ENCODE results near the gene ANAPC15. TPM values are rescaled to one million over a fixed set of nuclear protein-coding genes. Genes with fewer than 3 reads are reported as not detected.

Gene ANAPC15
- total RNA-seq, 1 donor: 21.7 TPM

DNA sequence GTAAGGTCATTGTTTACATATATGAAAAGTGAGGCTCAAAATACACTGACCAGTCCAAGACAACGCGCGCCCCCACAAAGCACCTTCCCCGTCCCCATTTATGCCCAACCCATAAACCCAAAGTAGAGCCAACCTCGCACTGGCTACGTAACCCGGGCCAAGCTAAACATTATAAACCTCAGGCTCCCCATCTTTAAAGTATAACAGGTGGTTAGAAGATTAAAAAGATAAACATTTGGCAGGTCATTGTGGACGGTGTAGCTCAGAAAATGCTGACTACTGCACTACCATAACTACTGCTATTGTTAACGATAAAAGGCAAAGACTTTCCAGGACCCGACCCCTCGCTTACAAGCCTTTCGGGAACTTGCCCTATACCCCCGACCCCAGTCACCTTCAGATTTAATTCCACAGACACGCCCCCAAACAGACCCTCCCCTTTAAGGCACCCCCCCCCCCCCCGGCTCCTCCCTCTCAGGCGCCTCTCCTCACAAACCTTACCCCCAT, 32.6 kb downstream of the ANAPC15 start:
- no peak for DNase-seq (ENCODE audit: insufficient read length, low spot score, missing footprints)

DNA sequence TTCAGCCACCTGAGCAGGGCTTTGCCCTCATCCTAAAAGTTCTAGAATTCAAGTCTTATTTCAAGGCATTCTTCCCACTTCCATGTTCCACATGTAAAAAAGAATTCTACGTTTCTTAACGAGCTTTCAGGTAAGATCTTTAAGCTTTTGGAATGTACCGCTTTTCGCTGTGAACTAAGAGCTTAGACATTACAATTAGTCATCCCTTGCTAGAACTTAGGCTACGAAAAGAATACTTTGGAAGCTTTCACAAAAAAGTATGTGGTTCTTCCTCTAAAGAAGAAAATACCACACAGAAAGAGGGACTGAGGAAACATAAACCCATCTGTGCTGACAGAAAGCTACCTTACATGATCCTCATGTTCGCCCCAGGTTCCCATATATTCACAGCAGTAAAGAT, 34.0 kb downstream of the ANAPC15 start:
- Histone ChIP-seq H2AFZ (ENCODE audit: low read length) (peak overlapping the region; percentile 83), H3K9me3 (ENCODE audit: low read depth, low read length) (no peaks in the 10 kb centered on the region), H4K20me1 (ENCODE audit: insufficient read depth, low read length) (no peaks in the 10 kb centered on the region), H3K4me1 (ENCODE audit: insufficient read depth, low read length) (peaks cover 20% of the 10 kb centered on the region), H3K4me3 (ENCODE audit: insufficient read depth, low read length) (peak overlapping the region; percentile 92), H3K4me2 (ENCODE audit: insufficient read depth, low read length) (peak overlapping the region; percentile 99), H3K79me2 (ENCODE audit: insufficient read depth, low read length) (peaks cover 62% of the 10 kb centered on the region), H3K27me3 (ENCODE audit: insufficient read depth, low read length) (no peaks in the 10 kb centered on the region), H3K36me3 (ENCODE audit: insufficient read depth, low read length) (no peaks in the 10 kb centered on the region), H3K27ac (ENCODE audit: low read depth, low read length) (peak overlapping the region; percentile 75)
- TF ChIP-seq, protein P1, sequence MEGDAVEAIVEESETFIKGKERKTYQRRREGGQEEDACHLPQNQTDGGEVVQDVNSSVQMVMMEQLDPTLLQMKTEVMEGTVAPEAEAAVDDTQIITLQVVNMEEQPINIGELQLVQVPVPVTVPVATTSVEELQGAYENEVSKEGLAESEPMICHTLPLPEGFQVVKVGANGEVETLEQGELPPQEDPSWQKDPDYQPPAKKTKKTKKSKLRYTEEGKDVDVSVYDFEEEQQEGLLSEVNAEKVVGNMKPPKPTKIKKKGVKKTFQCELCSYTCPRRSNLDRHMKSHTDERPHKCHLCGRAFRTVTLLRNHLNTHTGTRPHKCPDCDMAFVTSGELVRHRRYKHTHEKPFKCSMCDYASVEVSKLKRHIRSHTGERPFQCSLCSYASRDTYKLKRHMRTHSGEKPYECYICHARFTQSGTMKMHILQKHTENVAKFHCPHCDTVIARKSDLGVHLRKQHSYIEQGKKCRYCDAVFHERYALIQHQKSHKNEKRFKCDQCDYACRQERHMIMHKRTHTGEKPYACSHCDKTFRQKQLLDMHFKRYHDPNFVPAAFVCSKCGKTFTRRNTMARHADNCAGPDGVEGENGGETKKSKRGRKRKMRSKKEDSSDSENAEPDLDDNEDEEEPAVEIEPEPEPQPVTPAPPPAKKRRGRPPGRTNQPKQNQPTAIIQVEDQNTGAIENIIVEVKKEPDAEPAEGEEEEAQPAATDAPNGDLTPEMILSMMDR (IDR thresholded peaks at IDR 0.05; ENCODE audit: extremely low read depth, low read depth, low read length): no peak
- peak; percentile 79 for DNase-seq (ENCODE audit: insufficient read length, low spot score, missing footprints)

More for the DNA sequence above, 32.6 kb downstream of the ANAPC15 start:
- peak overlapping the region; percentile 75 for H3K27ac ChIP-seq (ENCODE audit: low read depth, low read length)
- H3K4me1 ChIP-seq (ENCODE audit: insufficient read depth, low read length): peaks cover 20% of the 10 kb centered on the region
- H2AFZ ChIP-seq (ENCODE audit: low read length): peak overlapping the region; percentile 83
- H3K4me3 ChIP-seq (ENCODE audit: insufficient read depth, low read length): peak overlapping the region; percentile 92
- H4K20me1 ChIP-seq (ENCODE audit: insufficient read depth, low read length): no peaks in the 10 kb centered on the region
- H3K36me3 ChIP-seq (ENCODE audit: insufficient read depth, low read length): no peaks in the 10 kb centered on the region
- H3K9me3 ChIP-seq (ENCODE audit: low read depth, low read length): no peaks in the 10 kb centered on the region
- TF ChIP-seq, protein P1 (IDR thresholded peaks at IDR 0.05; ENCODE audit: extremely low read depth, low read depth, low read length): no peak
- peaks cover 51% of the 10 kb centered on the region for H3K79me2 ChIP-seq (ENCODE audit: insufficient read depth, low read length)
- no peaks in the 10 kb centered on the region for H3K27me3 ChIP-seq (ENCODE audit: insufficient read depth, low read length)
- peak overlapping the region; percentile 99 for H3K4me2 ChIP-seq (ENCODE audit: insufficient read depth, low read length)

DNA sequence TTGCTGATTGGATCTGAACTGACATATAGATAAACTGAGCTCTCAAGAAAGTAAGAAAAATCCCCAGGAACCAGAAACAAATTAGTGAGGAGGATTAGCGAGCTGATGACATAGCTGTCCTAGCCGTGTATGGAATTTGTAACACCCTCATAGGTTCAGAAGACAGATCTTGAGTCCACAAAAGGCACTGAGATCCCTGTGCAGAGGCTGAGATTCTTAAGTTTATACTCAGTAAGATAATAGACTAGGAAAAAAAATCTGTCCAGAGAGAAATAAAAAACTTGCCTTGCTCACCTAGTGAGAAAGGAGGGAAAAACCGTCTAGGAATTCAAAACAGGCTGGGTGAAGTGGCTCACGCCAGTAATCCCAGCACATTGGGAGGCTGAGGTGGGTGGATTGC, 36.7 kb downstream of the ANAPC15 start:
- Histone ChIP-seq H3K4me3 (ENCODE audit: insufficient read depth, low read length) (no peak overlapping the region), H3K27me3 (ENCODE audit: insufficient read depth, low read length) (no peaks in the 10 kb centered on the region), H3K79me2 (ENCODE audit: insufficient read depth, low read length) (peaks cover 82% of the 10 kb centered on the region), H2AFZ (ENCODE audit: low read length) (no peak overlapping the region), H3K36me3 (ENCODE audit: insufficient read depth, low read length) (no peaks in the 10 kb centered on the region), H3K4me2 (ENCODE audit: insufficient read depth, low read length) (no peak overlapping the region), H3K9me3 (ENCODE audit: low read depth, low read length) (no peaks in the 10 kb centered on the region), H3K4me1 (ENCODE audit: insufficient read depth, low read length) (peaks cover 39% of the 10 kb centered on the region), H4K20me1 (ENCODE audit: insufficient read depth, low read length) (no peaks in the 10 kb centered on the region), H3K27ac (ENCODE audit: low read depth, low read length) (no peak overlapping the region)
- TF ChIP-seq, protein P1 (IDR thresholded peaks at IDR 0.05; ENCODE audit: extremely low read depth, low read depth, low read length): no peak
- no peak for DNase-seq (ENCODE audit: insufficient read length, low spot score, missing footprints)

DNA sequence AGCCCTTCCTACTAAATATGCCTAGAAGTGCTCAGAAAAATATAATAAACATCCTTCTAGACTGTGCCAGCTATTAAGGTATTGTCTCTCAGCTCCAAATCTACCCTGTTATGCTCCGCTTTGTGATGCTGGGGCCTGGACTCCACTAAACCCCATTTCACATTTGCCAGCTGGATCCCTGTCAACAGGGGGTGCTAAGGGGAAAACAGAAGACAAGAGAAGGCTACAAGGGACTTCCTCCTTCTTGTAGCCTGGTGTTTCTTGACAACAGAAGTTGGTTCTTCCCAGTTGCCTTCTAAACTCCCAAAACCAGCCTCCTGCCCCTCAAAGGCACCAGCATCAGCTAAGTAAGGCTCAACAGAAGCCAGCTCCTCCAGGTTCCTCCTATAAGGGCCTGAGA, 37.4 kb downstream of the ANAPC15 start:
- no peak for DNase-seq (ENCODE audit: insufficient read length, low spot score, missing footprints)
- Histone ChIP-seq H3K4me3 (ENCODE audit: insufficient read depth, low read length) (no peak overlapping the region), H3K79me2 (ENCODE audit: insufficient read depth, low read length) (peaks cover 89% of the 10 kb centered on the region), H4K20me1 (ENCODE audit: insufficient read depth, low read length) (no peaks in the 10 kb centered on the region), H3K9me3 (ENCODE audit: low read depth, low read length) (no peaks in the 10 kb centered on the region), H3K4me1 (ENCODE audit: insufficient read depth, low read length) (peaks cover 46% of the 10 kb centered on the region), H3K36me3 (ENCODE audit: insufficient read depth, low read length) (no peaks in the 10 kb centered on the region), H3K27me3 (ENCODE audit: insufficient read depth, low read length) (no peaks in the 10 kb centered on the region), H2AFZ (ENCODE audit: low read length) (peak overlapping the region; percentile 25), H3K27ac (ENCODE audit: low read depth, low read length) (no peak overlapping the region), H3K4me2 (ENCODE audit: insufficient read depth, low read length) (no peak overlapping the region)
- TF ChIP-seq, protein P1 (IDR thresholded peaks at IDR 0.05; ENCODE audit: extremely low read depth, low read depth, low read length): peak; percentile 14
